GM18507 (cell line): ENCODE measurements around the gene KCNF1.
"Not testable (repeated sequence)": the region's sequence is repeated elsewhere in the genome, so short reads cannot be mapped to it uniquely, and the experiment has no call there.

Source experiments
- DNase-seq: peaks from one replicate; pipeline ENCODE4 v3.0.0; 2011; ENCODE audit warnings: low read depth; ENCODE audit not compliant: insufficient read length; ENCODE audit errors: extremely low spot score
- FAIRE-seq: peaks from 2 replicates; lab custom pipeline; 2011; peaks lifted over from hg19 to GRCh38; lab: Jason Lieb, UNC

KCNF1 gene

DNA sequence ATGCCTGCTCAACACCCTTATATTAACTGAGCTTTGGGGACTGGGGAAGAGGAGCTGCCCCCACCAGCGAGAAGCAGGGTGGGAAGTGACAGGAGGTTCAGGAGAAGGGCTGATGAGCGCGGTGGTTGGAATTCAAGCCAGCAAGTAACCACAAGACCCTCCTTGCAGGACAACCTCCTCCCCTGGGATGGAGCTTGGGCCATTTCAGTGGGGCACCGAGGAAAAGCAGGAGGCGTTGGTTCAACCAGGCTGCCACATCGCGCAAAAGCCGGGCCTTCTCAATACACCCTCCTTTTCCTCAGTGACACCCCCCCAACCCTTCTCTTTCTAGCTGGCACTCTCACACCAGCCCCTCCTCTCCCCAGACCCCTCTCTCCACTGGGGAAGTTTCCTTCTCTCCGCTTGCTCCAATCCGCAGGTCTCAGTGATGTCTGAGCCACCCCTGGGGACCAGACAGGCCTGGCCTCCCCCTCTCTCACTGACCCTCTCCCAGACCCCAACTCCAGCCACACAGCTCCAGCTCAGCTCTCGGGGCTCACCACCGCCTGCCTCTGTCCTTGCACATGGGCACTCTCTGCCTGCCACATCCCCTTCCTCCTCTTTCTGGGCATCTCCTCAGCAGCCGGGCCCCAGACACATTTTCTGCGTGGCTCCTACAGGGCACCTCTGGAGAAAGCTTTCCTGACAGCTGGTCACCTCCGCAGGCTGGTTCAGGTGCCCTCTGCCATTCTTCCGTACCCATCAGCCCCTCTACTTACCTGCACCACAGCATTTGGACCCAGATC is 44.5 kb downstream of the KCNF1 start:
- DNase-seq (no peak), FAIRE-seq (no peak)

DNA sequence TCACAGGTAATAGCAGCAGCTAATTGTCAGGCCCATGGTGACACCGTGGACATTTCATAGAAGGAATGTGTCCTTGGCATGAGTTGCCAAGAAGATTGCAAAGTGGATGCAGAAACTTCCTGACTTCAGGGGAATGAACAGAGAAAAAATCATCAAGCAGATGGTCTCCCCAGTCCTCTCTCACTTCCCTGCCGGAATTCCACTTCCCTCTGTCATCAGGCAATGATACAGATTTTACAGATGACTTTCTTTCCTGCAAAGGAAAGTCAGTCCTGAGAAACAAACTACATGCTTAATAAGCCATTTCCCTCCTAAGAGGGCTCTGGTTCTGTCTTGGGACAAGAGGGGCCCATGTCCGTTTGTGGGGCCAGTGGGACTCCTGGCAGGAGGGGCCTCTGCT is 45.7 kb downstream of the KCNF1 start:
- FAIRE-seq (no peak), DNase-seq (no peak)

DNA sequence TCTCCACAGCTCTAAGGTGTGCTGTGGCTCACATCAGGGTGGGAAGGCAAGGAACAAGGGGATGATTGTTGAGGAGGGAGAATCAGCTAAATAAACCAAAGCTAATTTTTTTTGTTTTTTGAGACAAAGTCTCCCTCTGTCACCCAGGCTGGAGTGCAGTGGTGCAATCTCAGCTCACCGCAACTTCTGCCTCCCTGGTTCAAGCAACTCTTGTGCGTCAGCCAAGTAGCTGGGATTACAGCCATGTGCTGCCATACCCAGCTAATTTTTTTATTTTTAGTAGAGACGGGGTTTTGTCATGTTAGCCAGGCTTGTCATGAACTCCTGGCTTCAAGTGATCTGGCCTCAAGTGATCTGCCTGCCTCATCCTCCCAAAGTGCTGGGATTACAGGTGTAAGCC is 46.7 kb downstream of the KCNF1 start:
- FAIRE-seq, DNase-seq: not testable (repeated sequence)

DNA sequence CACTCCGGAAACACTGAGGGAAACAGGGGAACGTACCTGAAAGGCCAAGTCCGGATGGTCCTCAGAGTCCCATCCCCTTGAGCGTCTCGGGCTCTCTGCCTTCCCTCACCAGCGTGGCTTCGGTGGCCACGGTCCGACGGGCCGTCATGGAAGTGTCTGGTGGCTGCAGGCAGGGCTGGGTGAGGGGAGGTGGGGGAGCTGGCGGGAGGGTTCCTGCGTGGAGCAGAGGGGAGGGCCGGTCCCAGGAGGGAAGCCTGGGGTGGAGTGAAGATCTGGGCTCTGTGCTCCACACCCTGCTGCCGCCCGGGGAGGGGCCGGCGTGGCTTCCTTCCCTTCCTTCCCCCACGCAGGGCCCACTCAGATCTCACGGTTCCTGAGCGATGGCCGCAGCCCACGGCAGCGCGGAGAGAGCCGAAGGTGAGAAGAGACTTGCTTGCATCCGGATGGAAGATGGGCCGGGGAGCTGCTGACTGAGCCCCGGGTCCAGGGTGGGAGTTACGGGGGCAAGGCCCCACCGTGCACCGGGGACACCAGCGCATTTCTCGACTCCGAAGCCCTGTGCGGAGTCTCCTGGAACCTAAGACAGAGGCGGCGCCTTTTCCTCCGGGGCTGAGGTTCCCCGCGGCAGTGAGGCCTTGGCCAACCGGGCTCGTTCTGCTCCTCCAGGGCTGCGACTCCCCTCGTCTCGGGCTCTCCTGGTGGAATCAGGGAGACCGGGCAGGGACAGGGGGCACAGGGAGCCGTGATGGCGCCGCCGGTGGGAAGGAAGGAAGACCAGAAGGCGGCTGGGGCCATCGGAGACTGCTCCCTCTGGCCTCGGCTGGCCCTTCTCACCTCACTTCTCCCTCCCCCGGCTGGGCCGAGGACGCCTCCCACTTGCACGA is 49.1 kb downstream of the KCNF1 start:
- DNase-seq (no peak), FAIRE-seq (no peak)

DNA sequence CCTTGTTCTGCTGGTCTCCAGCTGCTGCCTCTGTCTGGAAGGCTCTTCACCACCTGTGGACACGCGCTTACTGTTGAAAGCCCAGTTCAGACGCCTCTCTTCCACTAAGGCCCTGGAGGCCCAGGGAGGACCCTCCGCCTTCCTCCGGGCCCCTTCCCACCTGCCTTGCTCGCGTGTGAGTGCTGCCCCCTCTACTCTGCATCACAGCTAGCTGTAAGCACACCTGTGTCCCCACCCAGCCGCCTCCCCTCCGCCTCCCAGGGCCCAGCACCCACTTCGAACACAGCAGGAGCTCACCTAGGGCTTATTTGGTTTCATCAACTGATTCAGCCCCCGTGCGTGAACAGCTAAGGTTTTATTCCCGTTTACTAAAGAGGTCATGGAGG is 49.7 kb downstream of the KCNF1 start:
- DNase-seq (no peak), FAIRE-seq (no peak)

DNA sequence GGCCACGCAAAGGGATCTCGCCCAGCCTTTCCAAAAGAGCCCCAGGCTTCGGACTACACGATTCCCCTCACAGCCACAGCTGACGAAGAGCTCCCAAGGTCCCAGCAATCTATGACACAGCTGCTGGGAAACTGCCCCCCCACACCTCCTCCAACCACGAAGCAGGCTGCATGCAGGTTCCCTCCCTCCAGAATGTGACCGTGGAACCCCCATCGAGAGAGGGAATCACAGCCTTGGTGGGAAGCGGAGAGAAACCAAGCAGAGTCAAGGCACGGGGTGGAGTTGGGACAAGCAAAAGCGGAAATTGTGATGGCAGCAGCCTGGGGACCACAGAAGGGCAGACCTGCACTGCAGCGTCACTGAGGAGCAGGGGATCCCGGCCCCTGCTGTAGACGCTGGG is 50.3 kb downstream of the KCNF1 start:
- FAIRE-seq: no peak
- DNase-seq: no peak

DNA sequence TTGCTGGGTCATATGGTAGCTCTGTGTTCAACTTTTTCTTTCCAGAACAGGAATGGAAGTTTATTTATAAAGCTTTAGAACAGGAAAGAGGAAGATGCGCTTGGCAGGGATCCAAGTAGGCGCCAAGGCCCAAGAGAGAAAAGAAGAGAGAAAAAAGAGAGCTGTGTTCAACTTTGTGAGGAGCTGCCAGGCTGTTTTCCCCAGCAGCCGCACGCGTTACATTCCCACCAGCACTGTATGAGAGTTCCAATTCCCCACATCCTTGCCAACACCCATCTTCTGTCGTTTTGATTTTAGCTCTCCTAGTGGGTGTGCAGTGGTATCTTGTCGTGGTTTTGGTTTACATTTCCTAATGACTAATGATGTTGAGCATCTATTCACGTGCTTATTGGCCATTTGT is 51.4 kb downstream of the KCNF1 start:
- DNase-seq (no peak), FAIRE-seq (no peak)
